NCI-H446 treated with DMSO at 0.1 percent for 48 hours (cell line): ENCODE measurements around the gene SYNE1.
"Not testable (repeated sequence)": the region's sequence is repeated elsewhere in the genome, so short reads cannot be mapped to it uniquely, and the experiment has no call there.

Source experiments
- DNase-seq: peaks from one replicate; lab custom pipeline; 2025; lab: John Stamatoyannopoulos, UW

SYNE1 gene

GRCh38 chr6:152180601-152181000 lies 456.6 kb downstream of the SYNE1 start:
- DNase-seq = no peak

GRCh38 chr6:152176268-152176667 lies 460.9 kb downstream of the SYNE1 start:
- no peak for DNase-seq

GRCh38 chr6:152173957-152174356 lies 463.2 kb downstream of the SYNE1 start:
- DNase-seq = no peak

GRCh38 chr6:152173321-152173720 lies 463.8 kb downstream of the SYNE1 start:
- no peak for DNase-seq

GRCh38 chr6:152170702-152171667 lies 466.2 kb downstream of the SYNE1 start:
- no peak for DNase-seq

- no peak for DNase-seq
Measured at GRCh38 chr6:152170313-152170701, 466.9 kb downstream of the SYNE1 start.

- DNase-seq = no peak
Measured at GRCh38 chr6:152167641-152168603, 469.2 kb downstream of the SYNE1 start.

- no peak for DNase-seq
Measured at GRCh38 chr6:152166897-152167296, 470.3 kb downstream of the SYNE1 start.

- DNase-seq = no peak
Measured at GRCh38 chr6:152166497-152166896, 470.7 kb downstream of the SYNE1 start.

GRCh38 chr6:152164957-152165356 lies 472.2 kb downstream of the SYNE1 start:
- DNase-seq = no peak

- DNase-seq = no peak
Measured at GRCh38 chr6:152161501-152161900, 475.7 kb downstream of the SYNE1 start.

GRCh38 chr6:152160346-152160745 lies 476.8 kb downstream of the SYNE1 start:
- no peak for DNase-seq

GRCh38 chr6:152155792-152156191 lies 481.4 kb downstream of the SYNE1 start:
- DNase-seq = no peak

- no peak for DNase-seq
Measured at GRCh38 chr6:152154559-152155356, 482.4 kb downstream of the SYNE1 start.

GRCh38 chr6:152151920-152152319 lies 485.2 kb downstream of the SYNE1 start:
- DNase-seq = no peak

GRCh38 chr6:152150196-152150595 lies 487.0 kb downstream of the SYNE1 start:
- DNase-seq = no peak

GRCh38 chr6:152148412-152148811 lies 488.8 kb downstream of the SYNE1 start:
- no peak for DNase-seq

GRCh38 chr6:152147269-152147668 lies 489.9 kb downstream of the SYNE1 start:
- DNase-seq = no peak

GRCh38 chr6:152146385-152146784 lies 490.8 kb downstream of the SYNE1 start:
- DNase-seq = no peak

GRCh38 chr6:152143359-152143758 lies 493.8 kb downstream of the SYNE1 start:
- DNase-seq = no peak

GRCh38 chr6:152142105-152142504 lies 495.1 kb downstream of the SYNE1 start:
- DNase-seq = no peak

- not testable (repeated sequence) for DNase-seq
Measured at GRCh38 chr6:152138344-152138743, 498.8 kb downstream of the SYNE1 start.
